H9 (cell line): ENCODE results near the gene ENOX1. TPM values are rescaled to one million over a fixed set of nuclear protein-coding genes. Genes with fewer than 3 reads are reported as not detected.

Experiments
- DNase-seq: peaks from one replicate; pipeline ENCODE4 v3.0.0-alpha.2; 2017
- H2AFZ ChIP-seq: one replicate; pipeline ENCODE4 v1.6.1; 2013; ENCODE audit warnings: mild to moderate bottlenecking, low read length, control low read depth, moderate library complexity
- H2AK5ac ChIP-seq: 2 replicates; pipeline ENCODE4 v1.6.1; 2013; ENCODE audit warnings: low read length, control low read depth, mixed read lengths; ENCODE audit not compliant: insufficient read length
- H2BK120ac ChIP-seq: one replicate; pipeline ENCODE4 v1.6.1; 2013; ENCODE audit warnings: low read depth, mild to moderate bottlenecking, low read length, control low read depth, inconsistent platforms; ENCODE audit not compliant: poor library complexity, severe bottlenecking
- H2BK12ac ChIP-seq: 2 replicates; pipeline ENCODE4 v1.6.1; 2013; ENCODE audit warnings: low read length, control low read depth, mixed read lengths, low read depth; ENCODE audit not compliant: insufficient read length
- H2BK15ac ChIP-seq: 2 replicates; pipeline ENCODE4 v1.6.1; 2013; ENCODE audit warnings: low read depth, low read length, control low read depth
- H2BK20ac ChIP-seq: one replicate; pipeline ENCODE4 v1.6.1; 2013; ENCODE audit warnings: low read depth, mild to moderate bottlenecking, low read length, control low read depth, inconsistent platforms; ENCODE audit not compliant: poor library complexity, severe bottlenecking
- H2BK5ac ChIP-seq: 2 replicates; pipeline ENCODE4 v1.6.1; 2013; ENCODE audit warnings: low read length, control low read depth, mixed read lengths; ENCODE audit not compliant: insufficient read length
- H3K14ac ChIP-seq: 2 replicates; pipeline ENCODE4 v1.6.1; 2013; ENCODE audit warnings: low read length, control low read depth; ENCODE audit not compliant: insufficient read depth
- H3K18ac ChIP-seq: 2 replicates; pipeline ENCODE4 v1.6.1; 2013; ENCODE audit warnings: low read depth, mild to moderate bottlenecking, mixed read lengths, low read length, control low read depth; ENCODE audit not compliant: insufficient read length
- H3K23ac ChIP-seq: 2 replicates; pipeline ENCODE4 v1.6.1; 2013; ENCODE audit warnings: low read length, control low read depth, mixed read lengths, low read depth; ENCODE audit not compliant: insufficient read length
- H3K23me2 ChIP-seq: 2 replicates; pipeline ENCODE4 v1.6.1; 2013; ENCODE audit warnings: low read depth, mild to moderate bottlenecking, mixed read lengths, low read length, control low read depth; ENCODE audit not compliant: insufficient read length, poor library complexity, severe bottlenecking
- H3K27ac ChIP-seq: 2 replicates; pipeline ENCODE4 v1.5.1; 2013; ENCODE audit warnings: low read length, control low read depth, mixed read lengths, low read depth; ENCODE audit not compliant: insufficient read length
- H3K27me3 ChIP-seq: 2 replicates; pipeline ENCODE4 v1.6.1; 2013; ENCODE audit warnings: low read length, control low read depth, inconsistent platforms; ENCODE audit not compliant: insufficient read depth
- H3K4ac ChIP-seq: 2 replicates; pipeline ENCODE4 v1.6.1; 2013; ENCODE audit warnings: low read depth, mild to moderate bottlenecking, control low read depth, inconsistent platforms, low read length, moderate library complexity
- H3K4me1 ChIP-seq: 2 replicates; pipeline ENCODE4 v1.6.1; 2013; ENCODE audit warnings: low read length, control low read depth, inconsistent platforms; ENCODE audit not compliant: insufficient read depth
- H3K4me2 ChIP-seq: 2 replicates; pipeline ENCODE4 v1.6.1; 2013; ENCODE audit warnings: low read length, control low read depth, mixed read lengths; ENCODE audit not compliant: insufficient read length, insufficient read depth
- H3K56ac ChIP-seq: 2 replicates; pipeline ENCODE4 v1.6.1; 2013; ENCODE audit warnings: low read depth, mild to moderate bottlenecking, mixed read lengths, low read length, control low read depth; ENCODE audit not compliant: insufficient read length
- H3K79me1 ChIP-seq: 2 replicates; pipeline ENCODE4 v1.6.1; 2013; ENCODE audit warnings: low read depth, mild to moderate bottlenecking, moderate library complexity, low read length, control low read depth, inconsistent platforms; ENCODE audit not compliant: insufficient read depth, poor library complexity, severe bottlenecking
- H3K79me2 ChIP-seq: 2 replicates; pipeline ENCODE4 v1.6.1; 2013; ENCODE audit warnings: low read length, control low read depth, inconsistent platforms; ENCODE audit not compliant: insufficient read depth
- H3K9ac ChIP-seq: 2 replicates; pipeline ENCODE4 v1.6.1; 2013; ENCODE audit warnings: low read length, control low read depth, mixed read lengths; ENCODE audit not compliant: insufficient read length; ENCODE audit errors: extremely low read depth
- H3K9me3 ChIP-seq: one replicate; pipeline ENCODE4 v1.6.1; 2013; ENCODE audit warnings: low read depth, low read length, inconsistent platforms; ENCODE audit not compliant: control insufficient read depth
- H3T11ph ChIP-seq: one replicate; pipeline ENCODE4 v1.6.1; 2013; ENCODE audit warnings: mild to moderate bottlenecking, low read length, control low read depth, inconsistent platforms
- H4K20me1 ChIP-seq: one replicate; pipeline ENCODE4 v1.6.1; 2013; ENCODE audit not compliant: control insufficient read depth, insufficient read length, insufficient read depth
- H4K5ac ChIP-seq: 2 replicates; pipeline ENCODE4 v1.6.1; 2013; ENCODE audit warnings: low read depth, mild to moderate bottlenecking, mixed read lengths, low read length, control low read depth; ENCODE audit not compliant: insufficient read length
- H4K8ac ChIP-seq: replicated peaks from 2 replicates; pipeline ENCODE4 v1.6.1; 2013; ENCODE audit warnings: low read length, control low read depth, mixed read lengths, low read depth; ENCODE audit not compliant: insufficient read length
- H4K91ac ChIP-seq: 2 replicates; pipeline ENCODE4 v1.6.1; 2013; ENCODE audit warnings: low read depth, mild to moderate bottlenecking, moderate library complexity, mixed read lengths, low read length, control low read depth; ENCODE audit not compliant: insufficient read length
- H3K27ac Mint-ChIP-seq, 3 experiments: 2 replicates in 2 of 3; 3 replicates in 1 of 3; pipeline ENCODE4 v1.8.0; 2020 to 2021; ENCODE audit warnings: mixed read lengths in 3 of 3, mild to moderate bottlenecking in 1 of 3, moderate library complexity in 1 of 3
- H3K27me3 Mint-ChIP-seq: 2 replicates; pipeline ENCODE4 v1.8.0; 2021; ENCODE audit warnings: low read depth, mild to moderate bottlenecking, moderate library complexity, mixed read lengths
- H3K36me3 Mint-ChIP-seq, 3 experiments: 2 replicates in 2 of 3; 3 replicates in 1 of 3; pipeline ENCODE4 v1.8.0; 2020 to 2021; ENCODE audit warnings: low read depth in 3 of 3, mixed read lengths in 3 of 3; ENCODE audit not compliant: insufficient read depth in 1 of 3
- H3K4me1 Mint-ChIP-seq, 2 experiments: 2 replicates each; pipeline ENCODE4 v1.8.0; 2020; ENCODE audit warnings: mixed read lengths in 2 of 2
- H3K4me3 Mint-ChIP-seq, 2 experiments: 2 replicates in 1 of 2; 3 replicates in 1 of 2; pipeline ENCODE4 v1.8.0; 2020 to 2021; ENCODE audit warnings: mild to moderate bottlenecking in 2 of 2, mixed read lengths in 2 of 2, moderate library complexity in 1 of 2
- H3K9me3 Mint-ChIP-seq, 2 experiments: 2 replicates in 1 of 2; 3 replicates in 1 of 2; pipeline ENCODE4 v1.8.0; 2020; ENCODE audit warnings: mild to moderate bottlenecking in 2 of 2, mixed read lengths in 2 of 2, moderate library complexity in 1 of 2
- WGBS: extraction: QIAGEN DNeasy Blood & Tissue Kit; methylation state at CpG from one replicate; pipeline ENCODE4 v1.1.7; 2013; ENCODE audit warnings: missing lambda C conversion rate, low lambda C conversion rate, mixed read lengths; ENCODE audit not compliant: insufficient read length; ENCODE audit errors: extremely low coverage; 5-methylcytosine and 5-hydroxymethylcytosine counted together
- total RNA-seq: library from RNA; stranded (reverse); gene quantifications from 2 replicates; pipeline ENCODE4 v1.2.1, GENCODE V29; 2021
- TF ChIP-seq, protein P1 (sequence below): fragments of 200-600 bp; sonication (generic); conservative IDR thresholded peaks from 3 replicates; pipeline ENCODE4 v1.8.0; 2021; ENCODE audit warnings: antibody characterized with exemption, mild to moderate bottlenecking

The ENOX1 gene
- total RNA-seq, 1 experiment from 2014 or later = 0.24 TPM

DNA sequence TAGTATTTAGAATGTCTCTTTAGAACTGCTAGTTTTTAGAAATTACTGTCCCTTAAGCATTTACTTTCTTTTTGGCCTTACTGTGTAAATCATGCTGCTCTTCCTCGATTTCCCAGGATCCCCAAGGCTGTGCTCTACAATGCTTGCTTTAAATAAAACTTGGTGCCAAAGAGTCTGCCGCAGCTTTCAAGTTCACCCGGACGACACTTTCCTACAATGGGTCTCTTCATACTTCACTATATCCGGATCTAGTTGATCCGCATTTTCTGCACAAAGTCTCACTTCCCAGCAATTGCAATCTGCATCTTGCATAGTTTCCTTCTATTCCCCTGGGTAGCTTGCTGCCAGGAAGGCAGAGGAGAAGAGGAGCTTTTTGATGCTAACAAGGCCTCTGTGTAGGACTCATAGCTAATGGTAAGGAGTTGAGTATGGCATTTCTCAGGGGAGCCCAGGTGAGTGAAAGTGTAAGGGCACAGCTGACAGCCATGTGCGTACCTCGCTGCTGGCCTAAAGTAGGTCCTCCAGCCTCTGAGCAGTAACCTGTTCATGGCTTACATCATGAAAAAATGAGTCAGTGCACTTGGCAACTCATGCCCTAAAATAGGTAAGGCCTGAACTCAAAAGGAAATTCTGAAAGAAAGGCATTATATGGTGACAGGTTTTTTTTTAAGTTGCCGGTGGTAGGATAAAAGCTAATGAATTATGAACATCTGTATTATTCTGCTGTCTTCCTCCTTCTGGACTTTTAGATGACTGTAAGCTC is 101.6 kb downstream of the ENOX1 start:
- no peak overlapping the region; a peak in 1 of 7 replicates for H3K27ac Mint-ChIP-seq
- no peak overlapping the region for H4K8ac ChIP-seq
- no peak overlapping the region for H3K9ac ChIP-seq
- H3K56ac ChIP-seq = no peak overlapping the region
- TF ChIP-seq, protein P1, sequence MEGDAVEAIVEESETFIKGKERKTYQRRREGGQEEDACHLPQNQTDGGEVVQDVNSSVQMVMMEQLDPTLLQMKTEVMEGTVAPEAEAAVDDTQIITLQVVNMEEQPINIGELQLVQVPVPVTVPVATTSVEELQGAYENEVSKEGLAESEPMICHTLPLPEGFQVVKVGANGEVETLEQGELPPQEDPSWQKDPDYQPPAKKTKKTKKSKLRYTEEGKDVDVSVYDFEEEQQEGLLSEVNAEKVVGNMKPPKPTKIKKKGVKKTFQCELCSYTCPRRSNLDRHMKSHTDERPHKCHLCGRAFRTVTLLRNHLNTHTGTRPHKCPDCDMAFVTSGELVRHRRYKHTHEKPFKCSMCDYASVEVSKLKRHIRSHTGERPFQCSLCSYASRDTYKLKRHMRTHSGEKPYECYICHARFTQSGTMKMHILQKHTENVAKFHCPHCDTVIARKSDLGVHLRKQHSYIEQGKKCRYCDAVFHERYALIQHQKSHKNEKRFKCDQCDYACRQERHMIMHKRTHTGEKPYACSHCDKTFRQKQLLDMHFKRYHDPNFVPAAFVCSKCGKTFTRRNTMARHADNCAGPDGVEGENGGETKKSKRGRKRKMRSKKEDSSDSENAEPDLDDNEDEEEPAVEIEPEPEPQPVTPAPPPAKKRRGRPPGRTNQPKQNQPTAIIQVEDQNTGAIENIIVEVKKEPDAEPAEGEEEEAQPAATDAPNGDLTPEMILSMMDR = no peak
- H4K20me1 ChIP-seq = no peaks in the 10 kb centered on the region
- no peaks in the 10 kb centered on the region; the same call in 1 of the 2 replicates for H3K27me3 Mint-ChIP-seq
- no peak overlapping the region for H3K4ac ChIP-seq
- no peaks in the 10 kb centered on the region for H3K27me3 ChIP-seq
- no peaks in the 10 kb centered on the region for H3K36me3 Mint-ChIP-seq
- H2AK5ac ChIP-seq = no peak overlapping the region
- no peak overlapping the region for H4K91ac ChIP-seq
- H3K14ac ChIP-seq = no peak overlapping the region
- 0 out of 2 replicates have a peak, but pooled peaks cover 4% of the 10 kb centered on the region for H3K4me1 ChIP-seq
- no peak overlapping the region for H3K23ac ChIP-seq
- H3K79me2 ChIP-seq = no peaks in the 10 kb centered on the region
- no peak overlapping the region for H3T11ph ChIP-seq
- no peak overlapping the region for H3K4me3 Mint-ChIP-seq
- no peak overlapping the region for H2AFZ ChIP-seq
- no peaks in the 10 kb centered on the region for H3K9me3 Mint-ChIP-seq
- H3K9me3 ChIP-seq = no peaks in the 10 kb centered on the region
- no CpG with 5 or more reads among the region's 9 CpGs for WGBS
- H2BK12ac ChIP-seq = no peak overlapping the region
- H3K79me1 ChIP-seq = no peaks in the 10 kb centered on the region
- peaks cover 8 to 11% of the 10 kb centered on the region in 2 experiments for H3K4me1 Mint-ChIP-seq
- H2BK20ac ChIP-seq = no peak overlapping the region
- H2BK5ac ChIP-seq = no peak overlapping the region
- H3K18ac ChIP-seq = no peak overlapping the region
- H2BK15ac ChIP-seq = no peak overlapping the region
- no peak for DNase-seq
- no peak overlapping the region for H3K27ac ChIP-seq
- H3K4me2 ChIP-seq = no peak overlapping the region
- H4K5ac ChIP-seq = no peak overlapping the region
- H3K23me2 ChIP-seq = no peaks in the 10 kb centered on the region
- no peak overlapping the region for H2BK120ac ChIP-seq
